Esophagus (tissue), 2 donors: ENCODE data around the gene CCDC88C. TPM values are rescaled to one million over a fixed set of nuclear protein-coding genes. Genes with fewer than 3 reads are reported as not detected.

Source experiments
- polyA plus RNA-seq, 2 donors: library from polyadenylated mRNA; stranded (reverse); fragments of 200-250 nt; gene quantifications; one replicate each; pipeline ENCODE4 v1.2.3, GENCODE V29; 2013
- donor health status: healthy with polysubstance abuse.
- donor health status: Bipolar disorder and iron deficiency.

The CCDC88C gene
- polyA plus RNA-seq, 2 donors = 11.0 to 18.5 TPM

Other genes with a start within 250 kb of the CCDC88C start
- gene GPR68, start 173.1 kb downstream of the CCDC88C start, polyA plus RNA-seq = 1 to 10 TPM in 1 of 2 donors, under 1 TPM in 1; 0.71 to 4.8 TPM
- 10 to 100 TPM; 36.8 to 57.8 TPM for gene PPP4R3A, start 92.5 kb upstream of the CCDC88C start, polyA plus RNA-seq